Thyroid gland (tissue), 4 donors: ENCODE data around the gene NMUR1.

Experiments
- POLR2A ChIP-seq, 2 donors: fragments of 450-650 bp; IDR thresholded peaks; one replicate each; pipeline ENCODE4 v1.6.1; 2017; ENCODE audit warnings: antibody characterized with exemption in 2 of 2, mild to moderate bottlenecking in 2 of 2, moderate library complexity in 1 of 2
- TF ChIP-seq, protein P1 (sequence below), 6 experiments: fragments of 200-600 bp in 3 of 6; fragments of 450-650 bp in 3 of 6; sonication (generic) in 3 of 6; IDR thresholded peaks; one replicate each; pipeline ENCODE4 v1.5.1; 2016 to 2019; ENCODE audit warnings: antibody characterized with exemption in 6 of 6, mild to moderate bottlenecking in 2 of 6, inconsistent platforms in 1 of 6, moderate library complexity in 1 of 6

DNA sequence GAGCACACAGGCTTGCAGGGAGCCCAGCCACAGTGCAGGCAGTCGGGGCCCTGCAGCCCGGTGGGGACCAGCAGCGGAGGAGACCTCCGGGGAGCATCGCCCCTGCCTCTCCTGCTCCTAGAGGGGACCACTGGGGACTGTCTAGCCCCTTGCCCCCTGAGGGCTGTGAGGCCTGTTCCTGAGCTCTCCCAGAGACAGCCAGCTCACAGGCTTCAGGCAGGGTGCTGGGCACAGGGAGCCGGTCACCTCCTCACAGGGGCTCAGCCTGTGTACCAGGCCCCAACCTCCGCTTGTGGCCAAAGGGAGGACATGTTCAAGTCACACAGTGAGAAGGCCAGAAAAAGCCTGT is 3.5 kb upstream of the NMUR1 start:
- TF ChIP-seq, protein P1, sequence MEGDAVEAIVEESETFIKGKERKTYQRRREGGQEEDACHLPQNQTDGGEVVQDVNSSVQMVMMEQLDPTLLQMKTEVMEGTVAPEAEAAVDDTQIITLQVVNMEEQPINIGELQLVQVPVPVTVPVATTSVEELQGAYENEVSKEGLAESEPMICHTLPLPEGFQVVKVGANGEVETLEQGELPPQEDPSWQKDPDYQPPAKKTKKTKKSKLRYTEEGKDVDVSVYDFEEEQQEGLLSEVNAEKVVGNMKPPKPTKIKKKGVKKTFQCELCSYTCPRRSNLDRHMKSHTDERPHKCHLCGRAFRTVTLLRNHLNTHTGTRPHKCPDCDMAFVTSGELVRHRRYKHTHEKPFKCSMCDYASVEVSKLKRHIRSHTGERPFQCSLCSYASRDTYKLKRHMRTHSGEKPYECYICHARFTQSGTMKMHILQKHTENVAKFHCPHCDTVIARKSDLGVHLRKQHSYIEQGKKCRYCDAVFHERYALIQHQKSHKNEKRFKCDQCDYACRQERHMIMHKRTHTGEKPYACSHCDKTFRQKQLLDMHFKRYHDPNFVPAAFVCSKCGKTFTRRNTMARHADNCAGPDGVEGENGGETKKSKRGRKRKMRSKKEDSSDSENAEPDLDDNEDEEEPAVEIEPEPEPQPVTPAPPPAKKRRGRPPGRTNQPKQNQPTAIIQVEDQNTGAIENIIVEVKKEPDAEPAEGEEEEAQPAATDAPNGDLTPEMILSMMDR (IDR thresholded peaks at IDR 0.05): no peak
- TF ChIP-seq POLR2A (IDR thresholded peaks at IDR 0.05): no peak
